ENCODE measurements around the gene SMIM22.

DNA sequence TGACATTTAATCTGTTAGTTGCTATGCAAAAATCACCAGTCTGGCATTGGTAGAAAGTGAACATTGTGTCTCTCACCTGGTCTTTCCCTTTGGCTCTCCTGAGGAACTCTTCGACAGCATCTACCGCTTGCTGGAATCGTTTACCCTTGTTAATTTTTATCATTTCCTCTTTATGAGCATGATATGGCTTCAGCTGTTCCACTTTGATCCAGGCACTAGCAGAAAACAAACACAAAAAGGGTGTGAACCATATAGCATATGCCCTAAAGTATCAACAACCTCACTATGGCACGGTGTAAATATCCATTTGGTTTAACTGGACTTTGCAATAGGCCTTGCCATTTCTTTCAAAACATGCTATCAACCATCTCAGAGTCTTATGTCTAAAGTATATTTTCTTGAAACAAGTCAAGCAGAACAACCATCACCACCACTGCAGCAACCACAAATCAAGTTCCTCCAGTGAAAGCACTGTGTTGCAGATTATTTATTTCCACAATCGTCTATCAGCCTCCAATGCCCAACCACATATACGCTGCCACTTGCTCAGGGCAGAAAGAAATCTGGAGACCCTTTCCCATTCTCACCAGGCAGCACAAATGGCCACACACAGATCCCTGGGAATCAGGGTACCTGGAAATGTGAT lies 37.7 kb downstream of the SMIM22 start:
- no peak for TF ChIP-seq EP300 (IDR thresholded peaks at IDR 0.05)
- TF ChIP-seq POLR2A (IDR thresholded peaks at IDR 0.05), result no peak
- TF ChIP-seq, protein P1, sequence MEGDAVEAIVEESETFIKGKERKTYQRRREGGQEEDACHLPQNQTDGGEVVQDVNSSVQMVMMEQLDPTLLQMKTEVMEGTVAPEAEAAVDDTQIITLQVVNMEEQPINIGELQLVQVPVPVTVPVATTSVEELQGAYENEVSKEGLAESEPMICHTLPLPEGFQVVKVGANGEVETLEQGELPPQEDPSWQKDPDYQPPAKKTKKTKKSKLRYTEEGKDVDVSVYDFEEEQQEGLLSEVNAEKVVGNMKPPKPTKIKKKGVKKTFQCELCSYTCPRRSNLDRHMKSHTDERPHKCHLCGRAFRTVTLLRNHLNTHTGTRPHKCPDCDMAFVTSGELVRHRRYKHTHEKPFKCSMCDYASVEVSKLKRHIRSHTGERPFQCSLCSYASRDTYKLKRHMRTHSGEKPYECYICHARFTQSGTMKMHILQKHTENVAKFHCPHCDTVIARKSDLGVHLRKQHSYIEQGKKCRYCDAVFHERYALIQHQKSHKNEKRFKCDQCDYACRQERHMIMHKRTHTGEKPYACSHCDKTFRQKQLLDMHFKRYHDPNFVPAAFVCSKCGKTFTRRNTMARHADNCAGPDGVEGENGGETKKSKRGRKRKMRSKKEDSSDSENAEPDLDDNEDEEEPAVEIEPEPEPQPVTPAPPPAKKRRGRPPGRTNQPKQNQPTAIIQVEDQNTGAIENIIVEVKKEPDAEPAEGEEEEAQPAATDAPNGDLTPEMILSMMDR (IDR thresholded peaks at IDR 0.05), result no peak
- no peak for TF ChIP-seq POLR2AphosphoS5 (IDR thresholded peaks at IDR 0.05)
